ENCODE results near the gene SIPA1L3.
"Not testable (repeated sequence)": the region's sequence is repeated elsewhere in the genome, so short reads cannot be mapped to it uniquely, and the experiment has no call there.

The SIPA1L3 gene

GRCh38 chr19:37906869-37907734 lies at the start of gene SIPA1L3:
TSS of gene SIPA1L3 (plus strand) at chr19:37907208. CDS start at chr19:38081566, 174,358 bp downstream.
- peak within 1 kb of the TSS; percentile 87 for H3K4me3 ChIP-seq (ENCODE audit: low read depth, low read length)
- DNase-seq (ENCODE audit: low read depth), result peak; percentile 95
- TF ChIP-seq MYC (IDR thresholded peaks at IDR 0.05; ENCODE audit: low read depth, low read length), result peak; percentile 47; the same call in 1 of the 2 replicates
- TF ChIP-seq POLR2A (IDR thresholded peaks at IDR 0.05; ENCODE audit: extremely low read depth, insufficient read length), result peak; percentile 25
- TF ChIP-seq MAX (IDR thresholded peaks at IDR 0.05; ENCODE audit: low read depth, low read length), result no peak; the same call in 1 of the 2 replicates
- TF ChIP-seq, protein P1, sequence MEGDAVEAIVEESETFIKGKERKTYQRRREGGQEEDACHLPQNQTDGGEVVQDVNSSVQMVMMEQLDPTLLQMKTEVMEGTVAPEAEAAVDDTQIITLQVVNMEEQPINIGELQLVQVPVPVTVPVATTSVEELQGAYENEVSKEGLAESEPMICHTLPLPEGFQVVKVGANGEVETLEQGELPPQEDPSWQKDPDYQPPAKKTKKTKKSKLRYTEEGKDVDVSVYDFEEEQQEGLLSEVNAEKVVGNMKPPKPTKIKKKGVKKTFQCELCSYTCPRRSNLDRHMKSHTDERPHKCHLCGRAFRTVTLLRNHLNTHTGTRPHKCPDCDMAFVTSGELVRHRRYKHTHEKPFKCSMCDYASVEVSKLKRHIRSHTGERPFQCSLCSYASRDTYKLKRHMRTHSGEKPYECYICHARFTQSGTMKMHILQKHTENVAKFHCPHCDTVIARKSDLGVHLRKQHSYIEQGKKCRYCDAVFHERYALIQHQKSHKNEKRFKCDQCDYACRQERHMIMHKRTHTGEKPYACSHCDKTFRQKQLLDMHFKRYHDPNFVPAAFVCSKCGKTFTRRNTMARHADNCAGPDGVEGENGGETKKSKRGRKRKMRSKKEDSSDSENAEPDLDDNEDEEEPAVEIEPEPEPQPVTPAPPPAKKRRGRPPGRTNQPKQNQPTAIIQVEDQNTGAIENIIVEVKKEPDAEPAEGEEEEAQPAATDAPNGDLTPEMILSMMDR (IDR thresholded peaks at IDR 0.05; ENCODE audit: low read depth, low read length), result no peak

GRCh38 chr19:37864501-37864900 lies 42.5 kb upstream of the SIPA1L3 start:
- no peak overlapping the region for H3K4me3 ChIP-seq (ENCODE audit: low read depth, low read length)
- DNase-seq (ENCODE audit: low read depth), result no peak
- TF ChIP-seq MYC (IDR thresholded peaks at IDR 0.05; ENCODE audit: low read depth, low read length) (no peak), POLR2A (IDR thresholded peaks at IDR 0.05; ENCODE audit: extremely low read depth, insufficient read length) (no peak), MAX (IDR thresholded peaks at IDR 0.05; ENCODE audit: low read depth, low read length) (no peak)
- TF ChIP-seq, protein P1 (IDR thresholded peaks at IDR 0.05; ENCODE audit: low read depth, low read length), result no peak

DNA sequence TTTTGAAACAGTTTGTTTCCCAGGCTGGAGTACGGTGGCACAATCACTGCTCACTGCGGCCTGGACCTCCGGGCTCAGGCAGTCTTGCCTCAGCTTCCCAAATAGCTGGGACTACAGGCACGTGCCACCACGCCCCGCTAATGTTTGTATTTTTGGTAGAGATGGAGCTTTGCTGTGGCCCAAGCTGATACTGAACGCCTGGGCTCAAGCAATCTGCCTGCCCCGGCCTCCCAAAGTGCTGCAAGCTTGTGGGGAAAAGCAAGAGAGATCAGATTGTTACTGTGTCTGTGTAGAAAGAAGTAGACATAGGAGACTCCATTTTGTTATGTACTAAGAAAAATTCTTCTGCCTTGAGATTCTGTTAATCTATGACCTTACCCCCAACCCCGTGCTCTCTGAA lies 41.1 kb upstream of the SIPA1L3 start:
- not testable (repeated sequence) for H3K4me3 ChIP-seq (ENCODE audit: low read depth, low read length); DNase-seq (ENCODE audit: low read depth)

- no peak for TF ChIP-seq MAX (IDR thresholded peaks at IDR 0.05; ENCODE audit: low read depth, low read length)
- TF ChIP-seq, protein P1 (IDR thresholded peaks at IDR 0.05; ENCODE audit: low read depth, low read length), result no peak
- TF ChIP-seq POLR2A (IDR thresholded peaks at IDR 0.05; ENCODE audit: extremely low read depth, insufficient read length), result no peak
- TF ChIP-seq MYC (IDR thresholded peaks at IDR 0.05; ENCODE audit: low read depth, low read length), result no peak
- no peak for DNase-seq (ENCODE audit: low read depth)
- H3K4me3 ChIP-seq (ENCODE audit: low read depth, low read length), result no peak overlapping the region
These were observed 39.2 kb upstream of the SIPA1L3 start for GRCh38 chr19:37867831-37868230.

- H3K4me3 ChIP-seq (ENCODE audit: low read depth, low read length), result no peak overlapping the region
- TF ChIP-seq POLR2A (IDR thresholded peaks at IDR 0.05; ENCODE audit: extremely low read depth, insufficient read length), result no peak
- TF ChIP-seq MYC (IDR thresholded peaks at IDR 0.05; ENCODE audit: low read depth, low read length), result no peak
- TF ChIP-seq MAX (IDR thresholded peaks at IDR 0.05; ENCODE audit: low read depth, low read length), result no peak
- TF ChIP-seq, protein P1 (IDR thresholded peaks at IDR 0.05; ENCODE audit: low read depth, low read length), result no peak
- DNase-seq (ENCODE audit: low read depth), result no peak
These were observed 37.2 kb upstream of the SIPA1L3 start for GRCh38 chr19:37869766-37870340.

- no peak for TF ChIP-seq POLR2A (IDR thresholded peaks at IDR 0.05; ENCODE audit: extremely low read depth, insufficient read length)
- TF ChIP-seq MYC (IDR thresholded peaks at IDR 0.05; ENCODE audit: low read depth, low read length), result no peak
- no peak for TF ChIP-seq MAX (IDR thresholded peaks at IDR 0.05; ENCODE audit: low read depth, low read length)
- TF ChIP-seq, protein P1 (IDR thresholded peaks at IDR 0.05; ENCODE audit: low read depth, low read length), result no peak
- DNase-seq (ENCODE audit: low read depth), result no peak
- no peak overlapping the region for H3K4me3 ChIP-seq (ENCODE audit: low read depth, low read length)
These were observed 34.6 kb upstream of the SIPA1L3 start for GRCh38 chr19:37872383-37872782.

Data from NB4 (cell line).